PC-9 (cell line): ENCODE results near the gene CPXM2. TPM values are rescaled to one million over a fixed set of nuclear protein-coding genes. Genes with fewer than 3 reads are reported as not detected.

ENCODE experiments used
- BruUV-seq: library from RNA; stranded (reverse); fragments of 400-500 nt; replicated peaks from 2 replicates; lab custom pipeline; 2021; lab: Mats Ljungman, UMichigan
- CTCF ChIA-PET: fragments of 300-600 bp; sonication (Branson Sonifier 250); formaldehyde crosslinking; loops from one replicate; lab custom pipeline; 2022; ENCODE audit warnings: antibody characterized with exemption; lab: Charles Lee
- POLR2A ChIA-PET: fragments of 300-600 bp; sonication (Branson Sonifier 250); formaldehyde crosslinking; loops from one replicate; lab custom pipeline; 2022; ENCODE audit warnings: antibody characterized with exemption; ENCODE audit not compliant: unreplicated experiment; lab: Charles Lee
- DNase-seq, 2 experiments: peaks; one replicate each; pipeline versions ENCODE4 v3.0.0 to v3.0.0-alpha.2; 2015 to 2022; ENCODE audit warnings: mixed read lengths in 1 of 2
- H2AFZ ChIP-seq: fragments of 200-600 bp; sonication (generic); 2 replicates; pipeline ENCODE4 v1.8.1; 2017; ENCODE audit warnings: antibody characterized with exemption
- H3F3A ChIP-seq: fragments of 200-600 bp; sonication (generic); 2 replicates; pipeline ENCODE4 v1.8.1; 2017; ENCODE audit warnings: antibody characterized with exemption, mild to moderate bottlenecking, low read depth; ENCODE audit not compliant: insufficient read depth
- H3K27ac ChIP-seq: fragments of 200-600 bp; sonication (generic); 2 replicates; pipeline ENCODE4 v1.6.1; 2016; ENCODE audit warnings: mixed run types
- H3K27me3 ChIP-seq: fragments of 200-600 bp; sonication (generic); 2 replicates; pipeline ENCODE4 v1.6.1; 2016; ENCODE audit warnings: low read depth, mixed run types; ENCODE audit not compliant: insufficient read depth
- H3K36me3 ChIP-seq: fragments of 200-600 bp; sonication (generic); 2 replicates; pipeline ENCODE4 v1.6.1; 2016; ENCODE audit warnings: low read depth, mixed run types
- H3K4me1 ChIP-seq: fragments of 200-600 bp; sonication (generic); replicated peaks from 2 replicates; pipeline ENCODE4 v1.6.1; 2016; ENCODE audit warnings: mixed run types; ENCODE audit not compliant: insufficient read depth
- H3K4me2 ChIP-seq: fragments of 200-600 bp; sonication (generic); 2 replicates; pipeline ENCODE4 v1.6.1; 2017; ENCODE audit warnings: mixed run types
- H3K4me3 ChIP-seq: fragments of 200-600 bp; sonication (generic); 2 replicates; pipeline ENCODE4 v1.6.1; 2016; ENCODE audit warnings: mixed run types
- H3K79me2 ChIP-seq: fragments of 200-600 bp; sonication (generic); 2 replicates; pipeline ENCODE4 v1.6.1; 2017; ENCODE audit warnings: low read depth, mixed run types
- H3K9me2 ChIP-seq: fragments of 200-600 bp; sonication (generic); 2 replicates; pipeline ENCODE4 v1.8.1; 2017; ENCODE audit warnings: mild to moderate bottlenecking; ENCODE audit not compliant: insufficient read depth
- H3K9me3 ChIP-seq: fragments of 200-600 bp; sonication (generic); 2 replicates; pipeline ENCODE4 v1.8.1; 2016; ENCODE audit warnings: low read depth; ENCODE audit not compliant: insufficient read depth
- H4K20me1 ChIP-seq: fragments of 200-600 bp; sonication (generic); 2 replicates; pipeline ENCODE4 v1.8.1; 2017; ENCODE audit not compliant: insufficient read depth
- CTCF ChIP-seq: fragments of 200-600 bp; sonication (generic); conservative IDR thresholded peaks from 2 replicates; pipeline ENCODE4 v1.6.1; 2017; ENCODE audit warnings: mixed run types, antibody characterized with exemption, mild to moderate bottlenecking, moderate library complexity
- EZH2 ChIP-seq: fragments of 200-600 bp; sonication (generic); IDR thresholded peaks from 2 replicates; pipeline ENCODE4 v1.8.0; 2017; ENCODE audit warnings: antibody characterized with exemption, low read depth
- intact Hi-C: fragments of 100-400 bp; cut with micrococcal nuclease; formaldehyde crosslinking; loops from one replicate; pipeline ENCODE4 v1.10.0; 2022; ENCODE audit not compliant: unreplicated experiment
- total RNA-seq: library from RNA; stranded (reverse); gene quantifications from 2 replicates; pipeline ENCODE4 v1.2.3, GENCODE V29; 2021

The CPXM2 gene
- total RNA-seq, 1 experiment from 2014 or later = not detected

GRCh38 chr10:123860209-123860608, 31.4 kb downstream of the CPXM2 start:
- H3K4me1 ChIP-seq = no peaks in the 10 kb centered on the region
- intact Hi-C loops = no loop called here
- no peak for DNase-seq

GRCh38 chr10:123859653-123860050, 32.0 kb downstream of the CPXM2 start:
- no peaks in the 10 kb centered on the region for H3K4me1 ChIP-seq
- H3K4me2 ChIP-seq = no peak overlapping the region
- no peak overlapping the region for H3K4me3 ChIP-seq
- H3K36me3 ChIP-seq = no peaks in the 10 kb centered on the region
- H3K79me2 ChIP-seq = no peaks in the 10 kb centered on the region
- no peak overlapping the region for H2AFZ ChIP-seq
- no peaks in the 10 kb centered on the region for H3F3A ChIP-seq
- BruUV-seq = no TSS peak
- CTCF ChIA-PET = no interaction called here
- peaks cover 64% of the 10 kb centered on the region for H3K27me3 ChIP-seq
- H3K9me2 ChIP-seq = no peaks in the 10 kb centered on the region
- no peak for DNase-seq
- H3K27ac ChIP-seq = no peak overlapping the region
- no peak for TF ChIP-seq CTCF
- TF ChIP-seq EZH2 = no peak
- H4K20me1 ChIP-seq = no peaks in the 10 kb centered on the region
- POLR2A ChIA-PET = no interaction called here
- H3K9me3 ChIP-seq = no peaks in the 10 kb centered on the region
- intact Hi-C loops = no loop called here

More at GRCh38 chr10:123860209-123860608, 31.4 kb downstream of the CPXM2 start:
- no peaks in the 10 kb centered on the region for H3K36me3 ChIP-seq
- no peak overlapping the region for H3K27ac ChIP-seq
- H3K4me3 ChIP-seq = no peak overlapping the region
- no peaks in the 10 kb centered on the region for H4K20me1 ChIP-seq
- H3K27me3 ChIP-seq = peaks cover 63% of the 10 kb centered on the region
- BruUV-seq = no TSS peak
- no peaks in the 10 kb centered on the region for H3K79me2 ChIP-seq
- H3K9me2 ChIP-seq = no peaks in the 10 kb centered on the region
- no peaks in the 10 kb centered on the region for H3K9me3 ChIP-seq
- H2AFZ ChIP-seq = no peak overlapping the region
- no peak overlapping the region for H3K4me2 ChIP-seq
- ChIA-PET CTCF (no interaction called here), POLR2A (no interaction called here)
- no peak for TF ChIP-seq EZH2
- no peak for TF ChIP-seq CTCF
- H3F3A ChIP-seq = no peaks in the 10 kb centered on the region

GRCh38 chr10:123858907-123859652, 32.5 kb downstream of the CPXM2 start:
- TF ChIP-seq EZH2 (no peak), CTCF (no peak)
- H3K4me3 ChIP-seq = no peak overlapping the region
- DNase-seq = no peak
- CTCF ChIA-PET = no interaction called here
- peaks cover 66% of the 10 kb centered on the region for H3K27me3 ChIP-seq
- H3K4me1 ChIP-seq = no peaks in the 10 kb centered on the region
- intact Hi-C loops = no loop called here
- no peaks in the 10 kb centered on the region for H3K36me3 ChIP-seq
- POLR2A ChIA-PET = no interaction called here
- H3K9me3 ChIP-seq = no peaks in the 10 kb centered on the region
- no TSS peak for BruUV-seq
- no peaks in the 10 kb centered on the region for H3F3A ChIP-seq
- no peaks in the 10 kb centered on the region for H3K79me2 ChIP-seq
- H2AFZ ChIP-seq = no peak overlapping the region
- H3K27ac ChIP-seq = no peak overlapping the region
- H3K4me2 ChIP-seq = no peak overlapping the region
- no peaks in the 10 kb centered on the region for H4K20me1 ChIP-seq
- H3K9me2 ChIP-seq = no peaks in the 10 kb centered on the region
